HCT116 (cell line): ENCODE measurements around the gene POLR1B. TPM values are rescaled to one million over a fixed set of nuclear protein-coding genes. Genes with fewer than 3 reads are reported as not detected.

Experiments
- ATAC-seq: fragments of 200-7000 bp; cut with Tn5 transposase; 2 replicates; pipeline ENCODE4 v1.9.1; 2020; ENCODE audit warnings: mild to moderate bottlenecking, moderate library complexity
- BruUV-seq: library from RNA; stranded (reverse); fragments of 400-500 nt; replicated peaks from 2 replicates; lab custom pipeline; 2021; lab: Mats Ljungman, UMichigan
- CTCF ChIA-PET: fragments of 300-600 bp; sonication (Branson Sonifier 250); formaldehyde crosslinking; loops from one replicate; lab custom pipeline; 2021; ENCODE audit warnings: antibody characterized with exemption; lab: Charles Lee
- POLR2A ChIA-PET: fragments of 300-600, 350-600 bp; sonication (Branson Sonifier 250); formaldehyde crosslinking; loops from one replicate; lab custom pipeline; 2021; ENCODE audit warnings: antibody characterized with exemption; lab: Charles Lee
- RAD21 ChIA-PET, 2 experiments: fragments of 300-600 bp; sonication (Branson Sonifier 250); formaldehyde crosslinking; loops; one replicate each; lab custom pipeline; 2023; ENCODE audit warnings: low total read pairs in 2 of 2; ENCODE audit not compliant: uncharacterized antibody in 2 of 2, unreplicated experiment in 2 of 2, low non-redundant PET in 1 of 2; lab: Charles Lee
- DNase-seq: peaks from one replicate; pipeline ENCODE4 v3.0.0-alpha.2; 2010; ENCODE audit warnings: low read depth, low spot score
- H2AFZ ChIP-seq: fragments of 200-600 bp; shearing (Covaris generic), sonication (generic); 2 replicates; pipeline ENCODE4 v1.6.1; 2017; ENCODE audit warnings: low read depth, mixed run types, mixed read lengths, antibody characterized with exemption, low read length; ENCODE audit not compliant: poor library complexity, severe bottlenecking
- H3K27ac ChIP-seq: 2 replicates; pipeline ENCODE4 v1.5.1; 2012; ENCODE audit warnings: low read depth, low read length
- H3K27me3 ChIP-seq: fragments of 200-600 bp; sonication (generic); 2 replicates; pipeline ENCODE4 v1.6.1; 2016; ENCODE audit warnings: mixed run types, low read length, mixed read lengths; ENCODE audit not compliant: insufficient read depth
- H3K36me3 ChIP-seq, 2 experiments: fragments of 200-500 bp in 1 of 2; fragments of 200-600 bp in 1 of 2; sonication (Bioruptor generic) in 1 of 2; sonication (generic) in 1 of 2; 2 replicates each; pipeline versions ENCODE4 v1.5.1 to v1.6.1; 2014 to 2016; ENCODE audit warnings: low read length in 2 of 2, inconsistent platforms in 1 of 2, mixed read lengths in 1 of 2, mixed run types in 1 of 2; ENCODE audit not compliant: insufficient read depth in 2 of 2, control insufficient read depth in 1 of 2
- H3K4me1 ChIP-seq, 2 experiments: fragments of 200-600 bp in 1 of 2; sonication (generic) in 1 of 2; 2 replicates each; pipeline versions ENCODE4 v1.5.1 to v1.6.1; 2012 to 2017; ENCODE audit warnings: low read length in 2 of 2, inconsistent platforms in 1 of 2, mild to moderate bottlenecking in 1 of 2, mixed read lengths in 1 of 2, mixed run types in 1 of 2, moderate library complexity in 1 of 2; ENCODE audit not compliant: insufficient read depth in 2 of 2, control insufficient read depth in 1 of 2
- H3K4me2 ChIP-seq: fragments of 200-600 bp; sonication (generic); 2 replicates; pipeline ENCODE4 v1.6.1; 2017; ENCODE audit warnings: mixed run types, low read length, mixed read lengths
- H3K4me3 ChIP-seq, 2 experiments: fragments of 200-600 bp in 1 of 2; sonication (generic) in 1 of 2; replicated peaks in 1 of 2; 2 replicates each; pipeline ENCODE4 v1.5.1; 2011 to 2016; ENCODE audit warnings: low read length in 2 of 2, control low read depth in 1 of 2, low read depth in 1 of 2, mild to moderate bottlenecking in 1 of 2, mixed read lengths in 1 of 2, mixed run types in 1 of 2
- H3K79me2 ChIP-seq: fragments of 200-600 bp; sonication (generic); 2 replicates; pipeline ENCODE4 v1.6.1; 2017; ENCODE audit warnings: mild to moderate bottlenecking, mixed run types, low read length, moderate library complexity, mixed read lengths; ENCODE audit not compliant: insufficient read depth
- H3K9ac ChIP-seq: fragments of 200-600 bp; sonication (generic); 2 replicates; pipeline ENCODE4 v1.6.1; 2016; ENCODE audit warnings: low read length, mixed read lengths
- H3K9me2 ChIP-seq: fragments of 200-600 bp; sonication (generic), shearing (Covaris generic); 2 replicates; pipeline ENCODE4 v1.6.1; 2017; ENCODE audit warnings: mixed run types, mild to moderate bottlenecking, moderate library complexity; ENCODE audit not compliant: insufficient read depth
- H3K9me3 ChIP-seq, 2 experiments: fragments of 200-500 bp in 1 of 2; fragments of 200-600 bp in 1 of 2; sonication (Bioruptor generic) in 1 of 2; sonication (generic) in 1 of 2; 2 replicates each; pipeline ENCODE4 v1.6.1; 2014 to 2017; ENCODE audit warnings: low read length in 2 of 2, mixed read lengths in 2 of 2, inconsistent platforms in 1 of 2, low read depth in 1 of 2, mild to moderate bottlenecking in 1 of 2, mixed run types in 1 of 2, moderate library complexity in 1 of 2; ENCODE audit not compliant: control insufficient read depth in 1 of 2, insufficient read depth in 1 of 2
- H4K20me1 ChIP-seq: fragments of 200-600 bp; sonication (generic), shearing (Covaris generic); 2 replicates; pipeline ENCODE4 v1.6.1; 2017; ENCODE audit warnings: mixed run types, mild to moderate bottlenecking, moderate library complexity; ENCODE audit not compliant: insufficient read depth
- CBX3 ChIP-seq: IDR thresholded peaks from 2 replicates; pipeline ENCODE4 v1.6.1; 2012; ENCODE audit warnings: low read depth
- CEBPB ChIP-seq: IDR thresholded peaks from 2 replicates; pipeline ENCODE4 v1.6.1; 2012; ENCODE audit warnings: low read depth
- EGR1 ChIP-seq: IDR thresholded peaks from 2 replicates; pipeline ENCODE4 v1.6.1; 2012; ENCODE audit warnings: low read depth
- ELF1 ChIP-seq: IDR thresholded peaks from 2 replicates; pipeline ENCODE4 v1.6.1; 2012; ENCODE audit warnings: low read depth, borderline replicate concordance
- EZH2 ChIP-seq: fragments of 200-600 bp; sonication (generic); IDR thresholded peaks from 2 replicates; pipeline ENCODE4 v1.6.1; 2017; ENCODE audit warnings: antibody characterized with exemption, mixed run types
- EZH2phosphoT487 ChIP-seq: fragments of 200-600 bp; IDR thresholded peaks from 2 replicates; pipeline ENCODE4 v1.6.1; 2018; ENCODE audit warnings: antibody characterized with exemption, borderline replicate concordance
- FOSL1 ChIP-seq: IDR thresholded peaks from 2 replicates; pipeline ENCODE4 v1.6.1; 2012; ENCODE audit warnings: low read depth
- JUND ChIP-seq: IDR thresholded peaks from 2 replicates; pipeline ENCODE4 v1.6.1; 2012
- MAX ChIP-seq: IDR thresholded peaks from 2 replicates; pipeline ENCODE4 v1.6.1; 2012
- POLR2A ChIP-seq: IDR thresholded peaks from 2 replicates; pipeline ENCODE4 v1.7.0; 2011; ENCODE audit warnings: borderline replicate concordance; ENCODE audit not compliant: insufficient read depth, insufficient read length; ENCODE audit errors: extremely low read depth
- POLR2AphosphoS5 ChIP-seq: IDR thresholded peaks from 2 replicates; pipeline ENCODE4 v1.6.1; 2011; ENCODE audit warnings: mild to moderate bottlenecking, low read depth, low read length, moderate library complexity
- REST ChIP-seq: IDR thresholded peaks from 2 replicates; pipeline ENCODE4 v1.6.1; 2012; ENCODE audit warnings: low read depth
- SIN3A ChIP-seq: IDR thresholded peaks from 2 replicates; pipeline ENCODE4 v1.6.1; 2012; ENCODE audit warnings: low read depth
- SP1 ChIP-seq: IDR thresholded peaks from 2 replicates; pipeline ENCODE4 v1.6.1; 2012; ENCODE audit warnings: low read depth
- SRF ChIP-seq: IDR thresholded peaks from 2 replicates; pipeline ENCODE4 v1.6.1; 2012; ENCODE audit warnings: low read depth
- YY1 ChIP-seq: IDR thresholded peaks from 2 replicates; pipeline ENCODE4 v1.6.1; 2011; ENCODE audit warnings: low read length, low read depth, moderate library complexity, mild to moderate bottlenecking; ENCODE audit not compliant: insufficient replicate concordance; ENCODE audit errors: extremely low read depth
- ZBTB33 ChIP-seq: IDR thresholded peaks from 2 replicates; pipeline ENCODE4 v1.6.1; 2011; ENCODE audit warnings: mild to moderate bottlenecking, low read length, moderate library complexity; ENCODE audit not compliant: insufficient replicate concordance; ENCODE audit errors: extremely low read depth
- ZFX ChIP-seq: fragments of 450-650 bp; IDR thresholded peaks from 2 replicates; pipeline ENCODE4 v1.6.1; 2017
- intact Hi-C: fragments of 100-400 bp; cut with micrococcal nuclease; formaldehyde crosslinking; loops from 2 replicates; pipeline ENCODE4 v1.10.0; 2022
- total RNA-seq: library from RNA; stranded (reverse); gene quantifications from one replicate; pipeline ENCODE4 v1.2.1, GENCODE V29; 2021; ENCODE audit not compliant: unreplicated experiment
- TF ChIP-seq, protein P1 (sequence below), 3 experiments: fragments of 200-600 bp in 1 of 3; sonication (generic) in 1 of 3; IDR thresholded peaks in 2 of 3; conservative IDR thresholded peaks in 1 of 3; 2 replicates each; pipeline ENCODE4 v1.5.1; 2012 to 2017; ENCODE audit warnings: low read depth in 2 of 3, low read length in 2 of 3, antibody characterized with exemption in 1 of 3, borderline replicate concordance in 1 of 3, control low read depth in 1 of 3, mild to moderate bottlenecking in 1 of 3, mixed read lengths in 1 of 3, mixed run types in 1 of 3, moderate library complexity in 1 of 3; ENCODE audit not compliant: insufficient read depth in 1 of 3

POLR1B gene
- total RNA-seq, 1 experiment from 2014 or later: 57.7 TPM

- intact Hi-C loops: loop anchor here (5.0 kb wide), 3 partner anchors 143 to 697 kb away; partner anchors contain the start of gene ZC3H8
- peak; percentile 69 for TF ChIP-seq ZFX
- TF ChIP-seq CEBPB: peak; percentile 96
- peak; percentile 72 for TF ChIP-seq EGR1
- TF ChIP-seq MAX: peak; percentile 83
- peak; percentile 13; the same call in 1 of the 2 replicates for TF ChIP-seq CBX3
- TF ChIP-seq SP1: peak; percentile 73
- TF ChIP-seq POLR2A: peak; percentile 62
- TF ChIP-seq SIN3A: peak; percentile 55; the same call in 1 of the 2 replicates
- TF ChIP-seq, protein P1, sequence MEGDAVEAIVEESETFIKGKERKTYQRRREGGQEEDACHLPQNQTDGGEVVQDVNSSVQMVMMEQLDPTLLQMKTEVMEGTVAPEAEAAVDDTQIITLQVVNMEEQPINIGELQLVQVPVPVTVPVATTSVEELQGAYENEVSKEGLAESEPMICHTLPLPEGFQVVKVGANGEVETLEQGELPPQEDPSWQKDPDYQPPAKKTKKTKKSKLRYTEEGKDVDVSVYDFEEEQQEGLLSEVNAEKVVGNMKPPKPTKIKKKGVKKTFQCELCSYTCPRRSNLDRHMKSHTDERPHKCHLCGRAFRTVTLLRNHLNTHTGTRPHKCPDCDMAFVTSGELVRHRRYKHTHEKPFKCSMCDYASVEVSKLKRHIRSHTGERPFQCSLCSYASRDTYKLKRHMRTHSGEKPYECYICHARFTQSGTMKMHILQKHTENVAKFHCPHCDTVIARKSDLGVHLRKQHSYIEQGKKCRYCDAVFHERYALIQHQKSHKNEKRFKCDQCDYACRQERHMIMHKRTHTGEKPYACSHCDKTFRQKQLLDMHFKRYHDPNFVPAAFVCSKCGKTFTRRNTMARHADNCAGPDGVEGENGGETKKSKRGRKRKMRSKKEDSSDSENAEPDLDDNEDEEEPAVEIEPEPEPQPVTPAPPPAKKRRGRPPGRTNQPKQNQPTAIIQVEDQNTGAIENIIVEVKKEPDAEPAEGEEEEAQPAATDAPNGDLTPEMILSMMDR (IDR thresholded peaks at IDR 0.05 in 2 of 3, conservative IDR thresholded peaks at IDR 0.05 in 1 of 3; ENCODE audit: borderline replicate concordance in 1 of 3, insufficient read depth in 1 of 3, low read depth in 2 of 3, low read length in 2 of 3): peak in 1 of 3 experiments; percentile 14; a peak in 1 of 6 replicates
- TF ChIP-seq POLR2AphosphoS5: peak; percentile 90
- peak; percentile 99 for TF ChIP-seq ELF1
- no peak for TF ChIP-seq JUND
- TF ChIP-seq YY1: peak; percentile 99
- no peak for TF ChIP-seq SRF
- no peak for TF ChIP-seq EZH2
- TF ChIP-seq REST: no peak
- TF ChIP-seq EZH2phosphoT487: no peak
- TF ChIP-seq FOSL1: no peak
- peak; percentile 9 for TF ChIP-seq ZBTB33
Measured at GRCh38 chr2:112584134-112584890, 42.0 kb downstream of the POLR1B start, which contains the start of gene CHCHD5. TSS of gene CHCHD5 (plus strand) at chr2:112584609. CDS start at chr2:112584648, 39 bp downstream.

More at GRCh38 chr2:112584134-112584890, 42.0 kb downstream of the POLR1B start, which contains the start of gene CHCHD5:
- H3K27ac ChIP-seq: peak within 1 kb of the TSS; percentile 96
- H3K4me2 ChIP-seq: peak within 1 kb of the TSS; percentile 87
- ATAC-seq (peak; percentile 88), DNase-seq (peak; percentile 92)
- H3K27me3 ChIP-seq: no peaks in the 10 kb centered on the region
- H3K9me3 ChIP-seq: no peaks in the 10 kb centered on the region
- no TSS peak for BruUV-seq
- H3K9ac ChIP-seq: peak within 1 kb of the TSS; percentile 85
- ChIA-PET CTCF (interaction anchor here (1.0 to 3.1 kb wide), 6 partner anchors 11 to 463 kb away, joined by 3 to 29 read pairs (median 4); no protein-coding TSS in a partner anchor), RAD21 (interaction anchor here (0.7 to 1.9 kb wide), 3 partner anchors 140 to 142 kb away, joined by 3 to 10 read pairs (median 4); no protein-coding TSS in a partner anchor), POLR2A (interaction anchor here (0.6 to 2.4 kb wide), 10 partner anchors 10 to 691 kb away, joined by 3 to 14 read pairs (median 3); partner anchors contain the start of gene SLC20A1)
- H3K36me3 ChIP-seq: 0 out of 4 replicates have a peak, but pooled peaks cover 0 to 2% of the 10 kb centered on the region in 2 experiments
- H3K4me3 ChIP-seq: peak within 1 kb of the TSS; percentile 89 to 91
- H3K4me1 ChIP-seq: peaks cover 15 to 28% of the 10 kb centered on the region in 2 experiments
- H3K9me2 ChIP-seq: no peaks in the 10 kb centered on the region
- no peaks in the 10 kb centered on the region for H4K20me1 ChIP-seq
- H3K79me2 ChIP-seq: peaks cover 13% of the 10 kb centered on the region
- H2AFZ ChIP-seq: peak within 1 kb of the TSS; percentile 60
